Activated effector memory CD4-positive, alpha-beta T cell treated with Interleukin-2 at 50 U/mL for 16 hours (primary cell): Measurements from ENCODE around the gene UBXN11.
"Not testable (repeated sequence)": the region's sequence is repeated elsewhere in the genome, so short reads cannot be mapped to it uniquely, and the experiment has no call there.

Experiments used
- DNase-seq: peaks from one replicate; pipeline ENCODE4 v3.0.0-alpha.2; 2020

The UBXN11 gene

DNA sequence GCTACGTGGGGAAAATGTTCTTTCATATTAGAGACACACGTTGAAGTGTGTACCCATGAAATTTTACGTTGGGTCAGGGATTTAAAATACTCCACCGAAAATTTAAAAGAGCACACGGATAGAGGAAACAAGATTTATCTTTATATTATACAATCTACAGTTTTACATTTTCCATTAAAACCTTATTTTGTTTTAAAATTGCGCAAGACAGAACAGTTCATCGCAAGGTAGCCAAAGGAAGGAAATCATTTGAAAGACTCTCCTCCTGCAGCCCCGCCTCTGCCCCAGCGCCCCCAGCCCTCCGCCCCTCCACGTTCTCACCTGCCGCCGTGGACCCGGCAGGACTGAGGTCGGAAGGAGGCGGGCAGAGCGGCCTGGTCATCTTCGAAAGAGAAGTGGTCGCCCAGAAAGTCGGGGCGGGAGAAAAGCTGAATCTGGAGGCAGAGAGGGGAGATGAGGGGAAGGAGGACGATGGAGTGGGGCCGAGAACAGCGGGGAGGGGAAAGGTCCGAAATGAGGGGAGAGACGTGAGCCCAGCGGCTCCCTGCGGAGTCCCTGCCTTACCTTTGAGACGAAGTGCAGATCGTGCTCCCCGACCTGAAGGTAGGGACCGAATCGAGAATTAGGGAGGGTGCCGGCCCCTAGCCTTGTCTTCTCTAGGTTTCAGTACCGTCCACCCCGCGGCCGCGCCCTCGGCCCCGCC lies 29.5 kb upstream of the UBXN11 start:
- no peak for DNase-seq

DNA sequence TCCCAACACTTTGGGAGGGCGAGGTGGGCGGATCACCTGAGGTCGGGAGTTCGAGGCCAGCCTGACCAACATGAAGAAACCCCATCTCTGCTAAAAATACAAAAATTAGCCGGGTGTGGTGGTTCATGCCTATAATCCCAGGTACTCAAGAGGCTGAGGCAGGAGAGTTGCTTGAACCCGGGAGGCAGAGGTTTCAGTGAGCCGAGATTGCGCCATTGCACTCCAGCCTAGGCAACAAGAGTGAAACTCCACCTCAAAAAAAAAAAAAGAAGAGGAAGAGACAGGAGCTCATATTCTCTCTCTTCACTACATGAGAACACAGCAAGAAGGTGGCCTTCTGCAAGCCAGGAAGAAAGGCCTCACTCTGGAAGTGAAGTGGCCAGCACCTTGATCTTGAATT lies 26.9 kb upstream of the UBXN11 start:
- not testable (repeated sequence) for DNase-seq

DNA sequence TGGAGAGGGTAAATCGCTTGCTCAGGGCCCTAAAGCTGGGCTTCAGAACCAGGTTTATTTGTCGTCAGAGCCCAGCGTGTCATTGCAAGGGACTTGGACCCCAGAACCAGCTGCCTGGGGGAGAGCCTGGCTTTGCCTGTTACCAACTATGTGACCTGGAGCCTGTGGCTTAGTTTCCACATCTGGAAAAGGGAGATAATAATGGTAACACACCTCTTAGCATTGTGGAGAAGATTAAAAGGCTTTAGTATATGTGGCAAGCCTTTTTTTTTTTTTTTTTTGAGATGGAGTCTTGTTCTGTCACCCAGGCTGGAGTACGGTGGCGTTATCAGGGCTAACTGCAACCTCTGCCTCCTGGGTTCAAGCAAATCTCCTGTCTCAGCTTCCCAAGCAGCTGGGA lies 23.8 kb upstream of the UBXN11 start:
- no peak for DNase-seq

DNA sequence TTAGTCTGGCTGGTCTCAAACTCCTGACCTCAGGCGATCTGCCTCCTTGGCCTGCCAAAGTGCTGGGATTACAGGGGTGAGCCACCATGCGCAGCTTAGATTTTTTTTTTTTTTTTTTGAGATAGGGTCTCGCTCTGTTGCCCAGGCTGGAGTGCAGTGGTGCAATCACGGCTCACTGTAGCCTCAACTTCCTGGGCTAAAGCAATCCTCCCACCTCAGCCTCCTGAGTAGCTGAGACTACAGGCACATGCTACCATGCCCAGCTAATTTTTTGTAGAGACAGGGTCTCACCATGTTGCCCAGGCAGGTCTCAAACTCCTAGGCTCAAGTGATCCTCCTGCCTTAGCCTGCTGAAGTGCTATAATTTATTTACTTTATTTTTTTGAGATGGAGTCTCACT lies 22.9 kb upstream of the UBXN11 start:
- DNase-seq = not testable (repeated sequence)

DNA sequence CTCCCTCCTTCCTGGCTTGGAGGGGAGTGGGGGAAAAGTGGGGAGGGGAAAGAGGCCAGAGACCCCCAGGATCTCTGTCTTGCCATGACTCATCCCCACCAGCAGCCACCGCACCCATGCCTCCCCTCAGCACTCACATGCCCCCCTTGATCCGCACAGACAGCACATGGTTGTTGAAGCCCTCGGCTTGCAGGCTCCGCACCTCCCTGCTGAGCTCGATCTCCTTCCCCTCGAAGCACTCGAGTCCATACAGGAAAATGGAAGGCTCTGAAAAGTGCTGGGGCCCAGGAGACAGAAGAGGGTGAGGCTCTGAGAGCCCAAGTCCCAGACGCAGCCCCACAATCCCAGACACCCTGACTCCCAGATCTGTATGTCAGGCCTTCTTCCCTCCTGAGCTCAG lies 22.2 kb upstream of the UBXN11 start:
- no peak for DNase-seq

DNA sequence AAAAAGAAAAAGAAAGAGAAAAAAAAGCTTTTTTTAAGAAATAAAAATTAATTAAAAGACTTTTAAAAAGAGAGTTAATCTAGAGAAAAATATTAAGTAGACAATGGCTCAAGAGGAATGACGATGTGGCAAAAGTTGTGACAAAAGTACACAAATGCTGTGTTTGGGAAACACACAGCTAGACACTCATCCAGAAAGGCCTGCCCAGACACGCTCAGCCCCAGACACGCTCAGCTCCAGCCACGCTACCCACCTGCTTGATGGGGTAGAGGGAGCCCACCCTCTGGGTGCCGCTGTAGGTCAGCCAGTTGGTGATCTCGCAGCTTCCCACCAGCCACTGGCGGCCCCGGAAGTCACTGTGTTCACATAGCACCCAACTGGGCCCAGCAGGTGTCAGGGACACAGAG lies 21.5 kb upstream of the UBXN11 start:
- no peak for DNase-seq

DNA sequence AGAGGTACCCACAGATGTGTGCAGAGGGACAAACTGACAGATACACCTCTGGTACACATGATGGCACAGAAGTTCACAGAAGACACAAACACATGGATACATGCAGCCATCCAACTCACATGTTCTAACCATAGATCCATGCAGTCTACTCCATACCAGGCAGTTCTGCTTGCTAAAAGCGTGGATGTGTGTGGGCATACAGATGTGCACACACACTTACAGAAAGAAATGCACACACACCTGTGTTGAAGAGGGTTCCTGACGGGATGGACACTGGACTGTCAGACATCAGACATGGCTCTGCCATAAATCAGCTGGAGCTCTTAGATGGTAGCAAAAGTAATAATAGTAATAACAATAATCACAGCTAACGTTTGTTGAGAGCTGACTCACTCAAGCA lies 18.1 kb upstream of the UBXN11 start:
- DNase-seq = no peak

DNA sequence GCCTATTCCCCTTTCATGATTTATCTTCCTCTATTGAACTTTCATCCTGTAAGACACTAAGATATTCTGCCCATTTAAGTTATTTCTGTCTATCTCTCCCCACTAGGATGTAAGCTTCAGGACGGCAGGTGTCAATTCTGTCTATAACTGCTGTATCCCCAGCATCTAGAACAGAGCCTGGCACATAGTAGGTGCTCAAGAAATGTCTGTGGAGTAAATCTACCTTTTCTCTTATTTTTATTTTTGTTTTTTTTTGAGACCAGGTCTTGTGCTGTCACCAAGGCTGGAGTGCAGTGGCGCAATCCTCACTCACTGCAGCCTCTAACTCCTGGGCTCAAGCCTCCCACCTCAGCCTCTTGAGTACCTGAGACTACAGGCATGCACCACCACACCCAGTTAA lies 16.9 kb upstream of the UBXN11 start:
- DNase-seq = no peak

DNA sequence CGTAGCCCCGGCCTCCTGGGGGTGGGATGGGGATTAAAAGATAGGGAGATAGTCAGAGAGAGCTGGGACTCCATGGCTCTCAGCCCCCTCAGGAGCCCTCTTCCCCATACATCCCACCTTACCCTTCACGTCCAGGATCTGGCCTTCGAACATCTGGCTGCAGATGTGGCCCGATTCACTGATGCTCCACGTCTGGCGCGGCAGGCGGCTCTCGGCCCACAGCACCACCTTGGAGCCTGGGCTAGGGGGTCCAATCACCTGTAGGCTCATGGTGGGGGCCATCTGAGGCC lies 15.6 kb upstream of the UBXN11 start:
- DNase-seq = no peak

DNA sequence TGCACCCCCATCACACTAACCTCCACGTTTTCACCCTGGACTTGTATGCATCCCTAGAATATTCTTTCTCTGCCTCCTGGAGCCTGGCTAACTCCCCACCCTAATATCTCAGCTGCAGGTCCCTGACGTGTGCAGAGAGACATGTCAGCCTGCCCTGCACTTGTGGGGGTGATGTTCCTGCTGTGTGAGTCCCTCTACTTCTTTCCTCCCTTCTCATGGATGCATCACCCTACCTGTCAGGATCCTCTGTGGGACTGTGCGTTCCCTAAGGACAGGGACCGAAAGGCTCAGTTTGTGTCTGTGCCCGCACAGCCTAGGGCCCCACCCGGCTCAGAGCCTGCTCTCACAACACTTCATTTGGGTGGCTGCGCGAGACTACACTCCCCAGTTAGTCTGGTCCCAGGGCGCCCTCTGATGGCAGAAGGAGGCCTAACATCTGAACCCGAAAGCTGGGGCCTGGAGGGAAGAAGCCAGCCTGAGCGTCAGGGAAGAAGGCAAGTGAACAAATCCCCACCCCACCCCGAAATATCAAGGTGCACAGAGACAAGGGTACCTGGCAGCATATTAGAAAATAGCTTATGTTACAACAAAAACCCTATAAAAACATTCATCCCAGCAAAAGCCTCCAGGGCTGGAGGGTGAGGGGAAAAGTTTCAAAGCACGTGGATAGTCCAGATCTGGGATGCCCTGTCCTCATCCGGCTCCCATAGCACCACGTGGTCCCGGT lies 15.0 kb upstream of the UBXN11 start:
- peak; percentile 87 for DNase-seq

DNA sequence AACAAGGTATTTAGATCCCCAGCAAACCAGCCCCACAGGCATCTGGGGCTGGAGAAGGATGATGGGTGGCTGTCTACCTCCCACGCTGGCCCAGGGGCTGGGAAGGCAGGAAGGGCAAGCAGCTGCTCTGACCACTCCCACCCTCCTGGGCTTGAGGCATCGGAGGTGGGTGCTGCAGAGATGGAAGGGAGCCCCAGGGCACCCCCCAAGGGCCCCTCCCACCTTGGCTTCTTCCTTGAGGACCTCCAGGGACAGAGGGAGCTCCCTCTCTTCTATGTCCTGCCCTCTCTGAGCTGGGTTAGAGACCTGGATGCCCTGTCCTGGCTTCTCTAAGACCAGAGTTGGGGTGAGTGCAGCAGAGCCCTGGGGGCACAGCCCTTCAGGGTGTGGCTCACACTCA lies 14.5 kb upstream of the UBXN11 start:
- DNase-seq = no peak

DNA sequence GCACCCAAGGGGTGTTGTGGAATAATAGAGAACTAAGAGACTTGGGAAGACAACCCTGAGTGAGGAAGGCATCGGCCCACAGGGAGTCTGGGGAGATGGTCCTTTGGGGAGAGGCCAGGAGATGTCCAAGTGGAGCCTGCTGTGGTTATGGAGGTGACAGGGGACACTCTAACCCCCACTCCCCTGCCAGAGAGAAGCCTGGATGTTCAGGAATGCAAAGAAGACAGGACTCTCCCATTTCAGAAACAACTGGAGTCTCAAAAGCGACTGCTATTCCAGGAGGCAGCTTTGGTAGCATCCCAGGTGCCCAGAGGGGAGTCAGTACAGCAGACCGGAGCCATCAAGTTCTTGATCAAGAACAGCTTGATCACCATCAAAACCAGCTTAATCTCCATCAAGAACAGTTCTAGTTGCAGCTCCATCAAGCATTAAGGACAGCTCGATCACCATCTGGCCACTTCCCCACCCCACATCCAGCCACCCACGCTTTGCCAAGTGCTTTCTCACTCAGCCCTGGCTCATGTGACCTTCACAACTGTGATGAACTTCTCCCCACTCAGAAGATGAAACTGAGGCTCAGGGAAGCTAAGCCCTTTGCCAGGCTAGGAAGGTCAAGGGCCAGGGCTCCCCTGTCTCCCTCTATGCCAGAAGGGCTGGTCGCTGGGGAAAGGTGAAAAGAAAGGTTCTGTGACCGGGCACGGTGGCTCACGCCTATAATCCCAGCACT lies 12.1 kb upstream of the UBXN11 start:
- DNase-seq = no peak

DNA sequence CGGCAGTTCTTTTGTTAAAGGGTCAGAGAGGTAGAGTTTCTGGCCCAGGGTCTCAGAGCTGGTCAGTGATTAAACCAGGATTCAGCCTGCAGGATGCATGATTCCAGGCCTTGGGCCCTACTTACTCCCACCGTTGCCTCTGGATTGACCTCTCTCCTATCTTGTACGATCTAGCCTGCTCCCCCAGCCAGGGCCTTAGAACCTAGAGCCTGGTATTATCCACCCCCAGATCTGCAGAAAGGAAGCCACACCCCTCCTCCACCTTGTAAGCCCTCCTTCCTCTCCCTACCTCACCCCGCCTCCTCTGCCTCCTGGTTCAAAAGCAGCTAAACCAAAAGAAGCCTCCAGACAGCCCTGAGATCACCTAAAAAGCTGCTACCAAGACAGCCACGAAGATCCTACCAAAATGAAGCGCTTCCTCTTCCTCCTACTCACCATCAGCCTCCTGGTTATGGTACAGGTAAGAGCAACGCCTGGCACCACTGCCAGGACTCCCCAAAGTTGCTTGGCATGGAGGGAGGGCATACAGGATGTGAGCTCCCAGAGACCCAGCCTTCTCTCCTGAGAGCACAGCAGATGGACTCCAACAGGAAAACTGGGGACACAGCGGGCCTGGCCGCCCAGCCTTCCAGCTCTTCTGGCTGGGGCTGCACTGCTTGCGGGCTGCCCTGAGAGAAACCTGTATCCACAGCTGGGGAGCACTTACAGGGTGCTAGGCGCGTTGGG lies 11.3 kb upstream of the UBXN11 start, which contains the start of gene CD52:
CD52 (plus strand) TSS at position 347 of the 726 bp plus-strand sequence; CDS start at position 407, 60 bp downstream.
- DNase-seq = peak; percentile 71

DNA sequence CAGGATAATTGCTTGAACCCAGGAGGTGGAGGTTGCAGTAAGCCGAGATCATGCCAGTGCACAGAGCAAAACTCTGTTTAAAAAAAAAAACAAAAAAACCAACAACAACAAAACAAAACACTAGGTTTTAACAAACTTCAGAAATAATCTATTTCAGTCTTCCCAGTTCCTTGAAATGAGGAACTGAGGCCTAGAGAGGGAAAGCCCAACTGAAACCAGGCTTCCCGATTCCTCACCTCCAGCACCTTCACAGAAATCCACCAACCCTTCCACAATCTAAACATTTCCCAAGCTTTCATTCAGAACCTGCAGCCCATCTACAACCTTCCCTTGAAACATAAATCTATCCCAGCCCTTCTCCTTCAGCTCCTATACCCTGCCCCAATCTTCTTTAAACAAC lies 10.7 kb upstream of the UBXN11 start:
- no peak for DNase-seq

DNA sequence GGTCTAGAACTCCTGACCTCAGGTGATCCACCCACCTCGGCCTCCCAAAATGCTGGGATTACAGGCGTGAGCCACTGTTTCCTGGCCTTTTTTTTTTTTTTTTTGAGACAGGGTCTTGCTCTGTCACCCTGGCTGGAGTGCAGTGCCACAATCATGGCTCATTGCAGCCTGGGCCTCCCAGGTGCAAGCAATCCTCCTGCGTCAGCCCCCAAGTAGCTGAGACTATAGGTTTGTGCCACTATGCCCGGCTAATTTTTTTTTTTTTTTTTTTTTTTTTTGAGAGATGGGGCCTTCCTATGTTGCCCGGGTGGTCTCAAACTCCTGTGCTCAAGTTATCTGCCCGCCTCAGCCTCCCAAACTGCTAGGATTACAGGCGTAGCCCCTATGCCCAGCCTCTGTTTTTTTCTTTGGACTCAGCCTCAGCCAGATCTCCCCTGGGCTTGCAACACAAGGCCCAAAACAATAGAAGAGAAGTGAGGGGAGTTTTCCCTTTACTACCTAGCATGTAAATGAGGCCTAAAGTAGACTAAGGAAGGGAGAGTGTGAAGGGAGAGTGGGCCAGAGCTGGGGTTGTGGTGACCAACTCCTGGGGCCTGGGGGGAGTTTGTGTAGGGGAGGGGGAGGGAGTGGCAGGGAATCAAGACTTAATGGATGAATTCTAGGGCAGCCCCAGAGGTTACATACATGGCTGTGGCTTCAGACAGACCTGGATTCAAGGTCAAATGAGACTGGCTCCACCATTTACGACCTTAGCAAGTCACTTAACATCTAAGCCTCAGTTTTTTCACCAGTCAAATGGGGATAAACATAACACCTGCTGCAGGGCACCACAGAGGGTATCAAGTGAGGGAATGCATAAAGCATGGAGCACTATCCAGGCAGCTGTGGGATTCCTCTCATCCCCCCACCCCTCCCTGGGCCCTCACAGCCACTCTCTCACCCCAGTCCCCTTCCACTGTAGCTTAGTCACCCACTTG lies 9.7 kb upstream of the UBXN11 start:
- no peak for DNase-seq

DNA sequence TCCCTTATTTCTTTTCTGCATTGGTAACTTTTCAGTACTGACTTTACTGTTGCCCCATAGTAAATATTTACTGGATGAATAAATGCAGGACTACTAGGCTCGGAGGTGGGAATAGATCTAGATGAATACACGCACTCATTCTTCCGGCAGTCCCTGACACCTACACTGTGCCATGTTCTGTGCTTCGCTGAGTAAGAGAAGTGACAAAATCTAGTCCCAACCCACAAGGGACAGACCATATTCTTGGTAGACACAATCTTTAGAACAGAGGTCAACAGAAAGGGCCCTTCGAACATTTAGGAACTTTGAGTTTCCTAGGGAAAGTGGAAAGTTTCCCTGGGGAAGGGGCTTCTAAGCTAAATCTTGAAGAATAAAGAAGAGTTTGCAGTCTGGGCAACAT lies 8.1 kb upstream of the UBXN11 start:
- no peak for DNase-seq

DNA sequence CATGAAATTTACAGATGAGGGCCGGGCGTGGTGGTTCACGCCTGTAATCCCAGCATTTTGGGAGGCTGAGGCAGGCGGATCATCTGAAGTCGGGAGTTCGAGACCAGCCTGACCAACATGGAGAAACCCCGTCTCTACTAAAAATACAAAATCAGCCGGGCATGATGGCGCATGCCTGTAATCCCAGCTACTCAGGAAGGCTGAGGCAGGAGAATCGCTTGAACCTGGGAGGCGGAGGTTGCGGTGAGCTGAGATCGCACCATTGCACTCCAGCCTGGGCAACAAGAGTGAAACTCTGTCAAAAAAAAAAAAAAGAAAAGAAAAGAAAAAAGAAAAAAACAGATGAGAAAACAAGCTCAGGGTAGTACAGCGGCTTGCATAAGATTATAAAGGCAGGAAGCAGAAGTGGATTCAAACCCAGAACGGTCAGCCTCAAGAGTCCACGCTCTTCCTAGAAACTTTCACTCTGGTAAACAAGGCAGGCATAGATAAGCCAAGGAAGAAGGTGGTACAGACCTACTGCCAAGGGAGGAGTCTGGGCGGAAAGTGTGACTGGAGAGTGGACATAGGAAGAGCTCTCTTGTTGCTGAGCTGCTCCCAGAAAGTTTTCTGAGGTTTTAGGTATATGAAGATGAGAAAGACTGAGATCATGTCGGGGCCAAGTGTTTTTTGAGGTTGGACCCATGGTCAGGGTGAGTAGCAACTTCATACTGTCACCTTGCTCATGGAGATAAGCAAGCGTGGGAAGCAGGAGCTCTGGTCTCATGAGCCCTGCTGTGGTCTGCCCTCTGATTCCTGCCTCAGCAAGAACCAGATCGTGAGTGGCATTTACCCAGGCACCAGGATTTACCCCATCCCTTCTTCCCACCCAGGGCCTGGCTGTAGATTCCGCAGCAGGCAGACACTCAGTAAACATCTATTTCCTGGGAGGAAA lies 1.8 kb upstream of the UBXN11 start:
- DNase-seq = not testable (repeated sequence)

DNA sequence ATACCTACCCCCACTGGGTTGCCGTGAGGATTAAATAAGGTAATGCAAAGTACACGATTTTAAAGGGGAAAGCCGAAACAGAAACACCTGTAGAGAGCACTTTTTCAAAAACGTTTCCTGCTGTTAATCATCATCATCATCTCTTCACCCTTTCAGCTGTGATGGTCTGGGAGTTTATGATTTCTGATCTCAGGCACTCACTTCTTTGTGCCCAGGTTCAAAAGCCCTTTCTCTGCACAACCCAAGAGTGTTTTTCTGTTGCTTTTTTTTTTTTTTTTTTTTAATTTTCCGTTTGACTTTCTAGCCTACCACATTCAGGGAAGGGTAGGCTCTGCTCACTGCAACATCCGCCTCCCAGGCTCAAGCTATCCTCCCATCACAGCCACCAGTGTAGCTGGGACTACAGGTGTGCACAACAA lies 936 bp upstream of the UBXN11 start:
- no peak for DNase-seq

DNA sequence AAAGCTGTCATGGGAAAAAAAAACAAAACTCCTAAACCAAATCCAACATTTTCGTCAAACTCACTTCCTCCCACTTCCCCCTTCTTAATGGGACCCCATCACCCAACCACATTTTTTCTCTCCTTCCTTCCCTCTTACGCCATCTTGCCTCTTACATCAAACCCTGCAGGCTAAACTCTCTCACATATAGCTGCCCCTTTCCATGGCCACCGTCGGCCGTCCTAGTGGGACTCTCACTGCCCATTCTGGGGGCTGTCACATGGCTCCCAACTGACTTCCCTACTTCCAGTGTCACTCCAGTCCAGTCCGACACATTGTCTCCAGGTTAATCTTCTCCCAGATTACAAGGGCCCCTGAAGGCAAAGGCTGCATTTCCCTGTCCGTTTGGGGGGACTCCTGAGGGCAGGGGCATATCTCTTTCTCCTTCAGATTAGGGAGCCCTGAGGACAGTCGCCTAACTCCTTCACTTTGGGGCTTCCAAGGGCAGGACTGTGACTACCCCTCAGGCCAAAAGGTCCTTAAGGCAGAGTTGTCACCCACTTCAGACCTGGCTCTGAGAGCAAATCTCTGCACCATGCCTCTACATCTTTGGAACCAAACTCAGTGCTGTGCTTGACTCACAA lies 658 bp downstream of the UBXN11 start:
- DNase-seq = no peak

DNA sequence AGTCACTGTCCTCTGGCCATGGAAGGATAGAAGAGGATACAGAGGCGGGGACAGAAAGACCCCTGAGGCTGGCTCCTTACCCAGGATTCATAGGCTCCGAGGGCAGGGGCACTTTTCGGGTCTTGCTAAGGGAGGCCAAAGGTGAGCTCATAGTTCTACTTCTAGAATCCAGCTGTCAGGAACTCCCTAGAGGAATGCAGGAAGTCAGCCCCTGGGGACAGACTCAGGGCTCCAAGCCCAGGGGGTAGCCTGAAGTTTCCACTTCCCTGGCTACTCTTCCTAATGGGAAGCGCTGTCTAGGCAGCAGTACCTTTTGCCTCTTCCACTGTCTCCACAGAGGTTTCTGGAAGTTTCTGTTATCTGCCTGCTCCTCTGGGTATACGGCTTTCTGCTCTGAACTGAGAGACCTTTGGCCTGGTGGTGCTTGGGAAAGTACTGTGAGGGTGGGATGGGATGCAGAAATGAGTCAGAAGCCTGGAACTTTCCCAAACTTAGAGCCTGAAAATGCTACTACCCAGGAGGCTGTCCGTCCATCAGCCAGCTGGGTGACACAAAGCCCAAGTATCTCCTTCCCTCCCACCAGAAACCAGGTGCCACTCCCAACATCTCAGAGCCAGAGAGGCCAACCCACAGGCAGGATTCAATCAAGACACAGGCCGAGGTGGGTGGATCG lies 3.6 kb downstream of the UBXN11 start:
- no peak for DNase-seq
